CD4-positive, alpha-beta T cell (primary cell): ENCODE results near the gene EEFSEC. TPM values are rescaled to one million over a fixed set of nuclear protein-coding genes. Genes with fewer than 3 reads are reported as not detected.

Experiments used
- ATAC-seq: fragments of 200-7000 bp; cut with Tn5 transposase; one replicate; pipeline ENCODE4 v1.10.0; 2022; ENCODE audit warnings: mild to moderate bottlenecking; ENCODE audit not compliant: poor library complexity
- CTCF ChIA-PET: fragments of 350-600 bp; sonication (Branson Sonifier 250); formaldehyde crosslinking; loops from one replicate; lab custom pipeline; 2021; ENCODE audit warnings: antibody characterized with exemption, inconsistent platforms; lab: Charles Lee
- POLR2A ChIA-PET: fragments of 350-600 bp; sonication (Branson Sonifier 250); formaldehyde crosslinking; loops from one replicate; lab custom pipeline; 2021; ENCODE audit warnings: antibody characterized with exemption, inconsistent platforms; lab: Charles Lee
- DNase-seq, 14 experiments: peaks; one replicate each; pipeline ENCODE4 v3.0.0-alpha.2; 2013 to 2020; ENCODE audit warnings: mixed read lengths in 2 of 14
- H3K27ac ChIP-seq, 2 donors: one replicate each; pipeline versions ENCODE4 v1.5.1 to v1.7.0; 2013; ENCODE audit warnings: low read length in 2 of 2, low read depth in 1 of 2, mild to moderate bottlenecking in 1 of 2
- H3K27me3 ChIP-seq, 2 experiments: 1 replicate in 1 of 2; 2 replicates in 1 of 2; pipeline versions ENCODE4 v1.6.1 to v1.7.0; 2013; ENCODE audit warnings: low read length in 2 of 2, control low read depth in 1 of 2, mild to moderate bottlenecking in 1 of 2, moderate library complexity in 1 of 2; ENCODE audit not compliant: insufficient read depth in 2 of 2, control insufficient read depth in 1 of 2
- H3K36me3 ChIP-seq: one replicate; pipeline ENCODE4 v1.6.1; 2013; ENCODE audit warnings: low read length, control low read depth; ENCODE audit not compliant: insufficient read depth
- H3K4me1 ChIP-seq: one replicate; pipeline ENCODE4 v1.6.1; 2013; ENCODE audit warnings: low read length, control low read depth; ENCODE audit not compliant: insufficient read depth
- H3K4me3 ChIP-seq: one replicate; pipeline ENCODE4 v1.5.1; 2013; ENCODE audit warnings: mild to moderate bottlenecking, low read length, moderate library complexity
- H3K9me3 ChIP-seq, 2 experiments: 1 replicate in 1 of 2; 2 replicates in 1 of 2; pipeline versions ENCODE4 v1.6.1 to v1.7.0; 2013; ENCODE audit warnings: low read length in 2 of 2, mild to moderate bottlenecking in 2 of 2, control low read depth in 1 of 2, moderate library complexity in 1 of 2; ENCODE audit not compliant: control insufficient read depth in 1 of 2, insufficient read depth in 1 of 2
- H3K27ac Mint-ChIP-seq: one replicate; pipeline ENCODE4 v1.8.0; 2020; ENCODE audit warnings: mixed read lengths
- H3K27me3 Mint-ChIP-seq: one replicate; pipeline ENCODE4 v1.8.0; 2021; ENCODE audit warnings: mixed read lengths
- H3K36me3 Mint-ChIP-seq: one replicate; pipeline ENCODE4 v1.8.0; 2021; ENCODE audit warnings: low read depth, mixed read lengths
- H3K4me1 Mint-ChIP-seq: one replicate; pipeline ENCODE4 v1.8.0; 2021; ENCODE audit warnings: low read depth, mixed read lengths
- H3K4me3 Mint-ChIP-seq: one replicate; pipeline ENCODE4 v1.8.0; 2020; ENCODE audit warnings: mild to moderate bottlenecking, mixed read lengths
- H3K9me3 Mint-ChIP-seq: one replicate; pipeline ENCODE4 v1.8.0; 2020; ENCODE audit warnings: mixed read lengths
- CTCF ChIP-seq: fragments of 200-600 bp; IDR thresholded peaks from one replicate; pipeline ENCODE4 v1.8.0; 2022; ENCODE audit warnings: antibody characterized with exemption, mild to moderate bottlenecking
- intact Hi-C, 2 experiments: fragments of 100-400 bp; cut with DNase I in 1 of 2; cut with micrococcal nuclease in 1 of 2; formaldehyde crosslinking; loops; one replicate each; pipeline versions ENCODE4 v1.15.1 to v1.9.0; 2023 to 2025; cut with DNase I, micrococcal nuclease
- total RNA-seq, 174 experiments: library from RNA in 2 of 174; stranded (reverse) in 2 of 174; gene quantifications; one replicate each; pipeline ENCODE4 v1.2.3 and lab custom pipeline; 2021 to 2026

EEFSEC gene
- total RNA-seq, 2 experiments from 2014 or later, result 13.1 to 13.9 TPM

GRCh38 chr3:128229106-128229857 is 76.0 kb downstream of the EEFSEC start:
- CTCF ChIA-PET, result no interaction called here
- Histone ChIP-seq H3K27ac (no peak overlapping the region), H3K27me3 (no peaks in the 10 kb centered on the region), H3K4me1 (peaks cover 9% of the 10 kb centered on the region), H3K36me3 (no peaks in the 10 kb centered on the region), H3K9me3 (no peaks in the 10 kb centered on the region), H3K4me3 (no peak overlapping the region)
- no peak for TF ChIP-seq CTCF
- DNase-seq (no peak), ATAC-seq (no peak)
- H3K27me3 Mint-ChIP-seq, result no peaks in the 10 kb centered on the region
- intact Hi-C loops, result loop anchor here in 1 of 2 experiments (10.0 kb wide), 1 partner anchor 134 kb away; no protein-coding TSS in a partner anchor
- no peaks in the 10 kb centered on the region for H3K9me3 Mint-ChIP-seq
- no peak overlapping the region for H3K27ac Mint-ChIP-seq
- H3K4me3 Mint-ChIP-seq, result no peak overlapping the region
- H3K36me3 Mint-ChIP-seq, result peaks cover 11% of the 10 kb centered on the region
- POLR2A ChIA-PET, result no interaction called here
- peaks cover 35% of the 10 kb centered on the region for H3K4me1 Mint-ChIP-seq

- no peak overlapping the region for H3K4me3 ChIP-seq
- TF ChIP-seq CTCF, result no peak
- no peak overlapping the region for H3K27ac Mint-ChIP-seq
These were observed 78.3 kb downstream of the EEFSEC start for GRCh38 chr3:128231606-128232005.

DNA sequence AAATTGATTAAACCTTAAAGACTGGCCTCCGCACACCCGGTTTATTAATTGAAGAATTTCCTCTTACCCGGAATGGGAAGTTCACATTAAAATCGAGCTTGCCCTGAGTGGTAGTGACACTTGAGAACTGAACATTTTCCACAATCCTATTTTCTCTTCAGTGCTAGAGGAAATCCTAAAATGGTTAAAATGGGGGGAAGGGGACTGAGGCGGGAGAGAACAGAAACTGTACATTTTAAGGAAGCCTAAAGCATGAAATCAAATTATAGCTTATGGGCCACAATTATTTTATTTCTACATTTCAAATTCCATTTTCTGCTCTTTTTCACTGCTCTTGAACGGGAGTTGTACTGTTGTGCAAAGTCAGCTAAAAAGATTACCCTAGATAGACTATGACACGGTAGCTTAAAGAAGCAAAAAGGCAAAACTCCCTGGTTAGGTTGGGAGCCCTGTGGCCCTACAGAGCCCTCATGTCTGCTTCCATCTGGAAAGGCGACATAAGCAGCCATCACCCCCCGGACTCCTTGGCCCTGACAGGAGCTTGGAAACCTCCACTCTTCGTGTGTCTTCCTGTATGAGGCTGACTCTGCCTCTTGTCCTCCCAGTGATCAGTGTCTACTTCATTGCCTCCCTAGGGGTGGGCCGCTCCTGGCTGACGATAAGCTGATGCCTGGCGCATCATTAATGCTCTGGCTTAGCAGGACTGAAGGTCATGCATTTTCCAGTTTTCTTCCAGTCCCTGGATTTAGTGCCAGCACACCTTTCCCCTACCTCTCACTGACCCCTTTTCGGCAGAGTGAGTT is 79.3 kb downstream of the EEFSEC start:
- H3K27ac ChIP-seq, result no peak overlapping the region

More at GRCh38 chr3:128231606-128232005, 78.3 kb downstream of the EEFSEC start:
- DNase-seq (no peak), ATAC-seq (no peak)
- H3K27me3 Mint-ChIP-seq, result no peaks in the 10 kb centered on the region
- H3K4me1 Mint-ChIP-seq, result peaks cover 25% of the 10 kb centered on the region
- H3K36me3 Mint-ChIP-seq, result no peaks in the 10 kb centered on the region
- ChIA-PET CTCF (no interaction called here), POLR2A (no interaction called here)
- H3K4me3 Mint-ChIP-seq, result no peak overlapping the region
- Histone ChIP-seq H3K9me3 (no peaks in the 10 kb centered on the region), H3K27me3 (no peaks in the 10 kb centered on the region), H3K36me3 (no peaks in the 10 kb centered on the region), H3K27ac (no peak overlapping the region), H3K4me1 (peaks cover 8% of the 10 kb centered on the region)
- intact Hi-C loops, result loop anchor here in 1 of 2 experiments (5.0 kb wide), 1 partner anchor 681 kb away; no protein-coding TSS in a partner anchor
- H3K9me3 Mint-ChIP-seq, result no peaks in the 10 kb centered on the region

More for the DNA sequence above, 79.3 kb downstream of the EEFSEC start:
- H3K4me3 Mint-ChIP-seq, result no peak overlapping the region
- intact Hi-C loops, result loop anchor here in 1 of 2 experiments (5.0 kb wide), 1 partner anchor 680 kb away; no protein-coding TSS in a partner anchor
- H3K27me3 Mint-ChIP-seq, result no peaks in the 10 kb centered on the region
- ATAC-seq, result no peak
- Histone ChIP-seq H3K4me3 (no peak overlapping the region), H3K4me1 (no peaks in the 10 kb centered on the region), H3K36me3 (no peaks in the 10 kb centered on the region), H3K9me3 (no peaks in the 10 kb centered on the region), H3K27me3 (no peaks in the 10 kb centered on the region)
- ChIA-PET CTCF (no interaction called here), POLR2A (interaction anchor here (0.5 kb wide), 1 partner anchor 959 kb away, joined by 3 read pairs; no protein-coding TSS in a partner anchor)
- no peaks in the 10 kb centered on the region for H3K36me3 Mint-ChIP-seq
- H3K4me1 Mint-ChIP-seq, result peaks cover 21% of the 10 kb centered on the region
- no peak overlapping the region for H3K27ac Mint-ChIP-seq
- H3K9me3 Mint-ChIP-seq, result no peaks in the 10 kb centered on the region
- no peak for TF ChIP-seq CTCF
- no peak for DNase-seq
